ENCODE measurements around the gene C8A. TPM values are rescaled to one million over a fixed set of nuclear protein-coding genes. Genes with fewer than 3 reads are reported as not detected.
A peak's percentile ranks its signal among the peaks of the same experiment; 100 is the strongest.

Gene C8A
- total and polyA plus RNA-seq, 2 of the 13 experiments (the other 11 are each of a cell fraction or from before 2014, with no cell fraction given): 10.5 to 15.0 TPM

GRCh38 chr1:56835657-56836056, 18.9 kb upstream of the C8A start (continued):
- TF ChIP-seq, protein P1, sequence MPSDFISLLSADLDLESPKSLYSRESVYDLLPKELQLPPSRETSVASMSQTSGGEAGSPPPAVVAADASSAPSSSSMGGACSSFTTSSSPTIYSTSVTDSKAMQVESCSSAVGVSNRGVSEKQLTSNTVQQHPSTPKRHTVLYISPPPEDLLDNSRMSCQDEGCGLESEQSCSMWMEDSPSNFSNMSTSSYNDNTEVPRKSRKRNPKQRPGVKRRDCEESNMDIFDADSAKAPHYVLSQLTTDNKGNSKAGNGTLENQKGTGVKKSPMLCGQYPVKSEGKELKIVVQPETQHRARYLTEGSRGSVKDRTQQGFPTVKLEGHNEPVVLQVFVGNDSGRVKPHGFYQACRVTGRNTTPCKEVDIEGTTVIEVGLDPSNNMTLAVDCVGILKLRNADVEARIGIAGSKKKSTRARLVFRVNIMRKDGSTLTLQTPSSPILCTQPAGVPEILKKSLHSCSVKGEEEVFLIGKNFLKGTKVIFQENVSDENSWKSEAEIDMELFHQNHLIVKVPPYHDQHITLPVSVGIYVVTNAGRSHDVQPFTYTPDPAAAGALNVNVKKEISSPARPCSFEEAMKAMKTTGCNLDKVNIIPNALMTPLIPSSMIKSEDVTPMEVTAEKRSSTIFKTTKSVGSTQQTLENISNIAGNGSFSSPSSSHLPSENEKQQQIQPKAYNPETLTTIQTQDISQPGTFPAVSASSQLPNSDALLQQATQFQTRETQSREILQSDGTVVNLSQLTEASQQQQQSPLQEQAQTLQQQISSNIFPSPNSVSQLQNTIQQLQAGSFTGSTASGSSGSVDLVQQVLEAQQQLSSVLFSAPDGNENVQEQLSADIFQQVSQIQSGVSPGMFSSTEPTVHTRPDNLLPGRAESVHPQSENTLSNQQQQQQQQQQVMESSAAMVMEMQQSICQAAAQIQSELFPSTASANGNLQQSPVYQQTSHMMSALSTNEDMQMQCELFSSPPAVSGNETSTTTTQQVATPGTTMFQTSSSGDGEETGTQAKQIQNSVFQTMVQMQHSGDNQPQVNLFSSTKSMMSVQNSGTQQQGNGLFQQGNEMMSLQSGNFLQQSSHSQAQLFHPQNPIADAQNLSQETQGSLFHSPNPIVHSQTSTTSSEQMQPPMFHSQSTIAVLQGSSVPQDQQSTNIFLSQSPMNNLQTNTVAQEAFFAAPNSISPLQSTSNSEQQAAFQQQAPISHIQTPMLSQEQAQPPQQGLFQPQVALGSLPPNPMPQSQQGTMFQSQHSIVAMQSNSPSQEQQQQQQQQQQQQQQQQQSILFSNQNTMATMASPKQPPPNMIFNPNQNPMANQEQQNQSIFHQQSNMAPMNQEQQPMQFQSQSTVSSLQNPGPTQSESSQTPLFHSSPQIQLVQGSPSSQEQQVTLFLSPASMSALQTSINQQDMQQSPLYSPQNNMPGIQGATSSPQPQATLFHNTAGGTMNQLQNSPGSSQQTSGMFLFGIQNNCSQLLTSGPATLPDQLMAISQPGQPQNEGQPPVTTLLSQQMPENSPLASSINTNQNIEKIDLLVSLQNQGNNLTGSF (CRISPR knock-in tag; IDR thresholded peaks at IDR 0.05): no peak
- TF ChIP-seq ZFP36L1 (CRISPR knock-in tag; IDR thresholded peaks at IDR 0.05): no peak
- no peak for TF ChIP-seq TIGD3 (CRISPR knock-in tag; IDR thresholded peaks at IDR 0.05; ENCODE audit: borderline replicate concordance)
- peak; percentile 64; the same call in 1 of the 2 replicates for TF ChIP-seq ZNF768 (CRISPR knock-in tag; IDR thresholded peaks at IDR 0.05)
- TF ChIP-seq USF2 (IDR thresholded peaks at IDR 0.05; ENCODE audit: low read depth, low read length): no peak
- no peak for TF ChIP-seq USF2 (CRISPR knock-in tag; IDR thresholded peaks at IDR 0.05; ENCODE audit: borderline replicate concordance)
- no peak for TF ChIP-seq KLF9 (CRISPR knock-in tag; IDR thresholded peaks at IDR 0.05; ENCODE audit: low read depth)
- 0 out of 2 replicates have a peak, but pooled peaks have one; percentile 19 for TF ChIP-seq KMT2A (CRISPR knock-in tag; IDR thresholded peaks at IDR 0.05)
- TF ChIP-seq, protein P2, sequence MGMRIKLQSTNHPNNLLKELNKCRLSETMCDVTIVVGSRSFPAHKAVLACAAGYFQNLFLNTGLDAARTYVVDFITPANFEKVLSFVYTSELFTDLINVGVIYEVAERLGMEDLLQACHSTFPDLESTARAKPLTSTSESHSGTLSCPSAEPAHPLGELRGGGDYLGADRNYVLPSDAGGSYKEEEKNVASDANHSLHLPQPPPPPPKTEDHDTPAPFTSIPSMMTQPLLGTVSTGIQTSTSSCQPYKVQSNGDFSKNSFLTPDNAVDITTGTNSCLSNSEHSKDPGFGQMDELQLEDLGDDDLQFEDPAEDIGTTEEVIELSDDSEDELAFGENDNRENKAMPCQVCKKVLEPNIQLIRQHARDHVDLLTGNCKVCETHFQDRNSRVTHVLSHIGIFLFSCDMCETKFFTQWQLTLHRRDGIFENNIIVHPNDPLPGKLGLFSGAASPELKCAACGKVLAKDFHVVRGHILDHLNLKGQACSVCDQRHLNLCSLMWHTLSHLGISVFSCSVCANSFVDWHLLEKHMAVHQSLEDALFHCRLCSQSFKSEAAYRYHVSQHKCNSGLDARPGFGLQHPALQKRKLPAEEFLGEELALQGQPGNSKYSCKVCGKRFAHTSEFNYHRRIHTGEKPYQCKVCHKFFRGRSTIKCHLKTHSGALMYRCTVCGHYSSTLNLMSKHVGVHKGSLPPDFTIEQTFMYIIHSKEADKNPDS (CRISPR knock-in tag; IDR thresholded peaks at IDR 0.05): no peak
- no peak for TF ChIP-seq ZNF567 (CRISPR knock-in tag; IDR thresholded peaks at IDR 0.05; ENCODE audit: borderline replicate concordance)
- TF ChIP-seq, protein P3, sequence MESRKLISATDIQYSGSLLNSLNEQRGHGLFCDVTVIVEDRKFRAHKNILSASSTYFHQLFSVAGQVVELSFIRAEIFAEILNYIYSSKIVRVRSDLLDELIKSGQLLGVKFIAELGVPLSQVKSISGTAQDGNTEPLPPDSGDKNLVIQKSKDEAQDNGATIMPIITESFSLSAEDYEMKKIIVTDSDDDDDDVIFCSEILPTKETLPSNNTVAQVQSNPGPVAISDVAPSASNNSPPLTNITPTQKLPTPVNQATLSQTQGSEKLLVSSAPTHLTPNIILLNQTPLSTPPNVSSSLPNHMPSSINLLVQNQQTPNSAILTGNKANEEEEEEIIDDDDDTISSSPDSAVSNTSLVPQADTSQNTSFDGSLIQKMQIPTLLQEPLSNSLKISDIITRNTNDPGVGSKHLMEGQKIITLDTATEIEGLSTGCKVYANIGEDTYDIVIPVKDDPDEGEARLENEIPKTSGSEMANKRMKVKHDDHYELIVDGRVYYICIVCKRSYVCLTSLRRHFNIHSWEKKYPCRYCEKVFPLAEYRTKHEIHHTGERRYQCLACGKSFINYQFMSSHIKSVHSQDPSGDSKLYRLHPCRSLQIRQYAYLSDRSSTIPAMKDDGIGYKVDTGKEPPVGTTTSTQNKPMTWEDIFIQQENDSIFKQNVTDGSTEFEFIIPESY (CRISPR knock-in tag; IDR thresholded peaks at IDR 0.05): peak; percentile 66
- no peak for TF ChIP-seq SNRNP70 (IDR thresholded peaks at IDR 0.05; ENCODE audit: low read depth, low read length)
- TF ChIP-seq HMGA1 (CRISPR knock-in tag; conservative IDR thresholded peaks at IDR 0.05): no peak
- TF ChIP-seq BRD4 (CRISPR knock-in tag; IDR thresholded peaks at IDR 0.05): no peak
- no peak for TF ChIP-seq FOXA1 (IDR thresholded peaks at IDR 0.05)
- 0 out of 2 replicates have a peak, but pooled peaks have one; percentile 10 for TF ChIP-seq FOXA1 (CRISPR knock-in tag; IDR thresholded peaks at IDR 0.05)
- TF ChIP-seq HOXA3 (CRISPR knock-in tag; IDR thresholded peaks at IDR 0.05): peak; percentile 71
- no peak for TF ChIP-seq NFE2L1 (CRISPR knock-in tag; IDR thresholded peaks at IDR 0.05; ENCODE audit: borderline replicate concordance)
- TF ChIP-seq NCOA2 (CRISPR knock-in tag; IDR thresholded peaks at IDR 0.05): peak; percentile 67

Data from HepG2 (cell line).